IMR-90 (cell line): ENCODE results near the gene NHSL2. TPM values are rescaled to one million over a fixed set of nuclear protein-coding genes. Genes with fewer than 3 reads are reported as not detected.

Source experiments
- ATAC-seq: fragments of 200-7000 bp; cut with Tn5 transposase; 2 replicates; pipeline ENCODE4 v1.9.1; 2020; ENCODE audit warnings: low read depth, mild to moderate bottlenecking, moderate library complexity
- BruUV-seq: library from RNA; stranded (reverse); fragments of 400-500 nt; replicated peaks from 2 replicates; lab custom pipeline; 2021; lab: Mats Ljungman, UMichigan
- CTCF ChIA-PET: fragments of 300-600 bp; formaldehyde crosslinking; extraction: SDS; loops from one replicate; lab custom pipeline; 2021; ENCODE audit warnings: antibody characterized with exemption; lab: Yijun Ruan, JAX
- POLR2A ChIA-PET: fragments of 300-600 bp; sonication (Branson Sonifier 250); formaldehyde crosslinking; loops from one replicate; lab custom pipeline; 2022; ENCODE audit warnings: antibody characterized with exemption; ENCODE audit not compliant: unreplicated experiment; lab: Charles Lee
- DNase-seq: peaks from one replicate; pipeline ENCODE4 v3.0.0; 2013
- H2AFZ ChIP-seq: replicated peaks from 2 replicates; pipeline ENCODE3; 2013; ENCODE audit warnings: low read length, mild to moderate bottlenecking; ENCODE audit not compliant: poor library complexity
- H2AK5ac ChIP-seq: 2 replicates; pipeline ENCODE4 v1.6.1; 2013; ENCODE audit warnings: low read depth, low read length, inconsistent platforms
- H2AK9ac ChIP-seq: replicated peaks from 2 replicates; pipeline ENCODE3; 2013; ENCODE audit warnings: mild to moderate bottlenecking, low read depth, low read length, moderate library complexity; ENCODE audit not compliant: poor library complexity
- H2BK120ac ChIP-seq: 2 replicates; pipeline ENCODE4 v1.6.1; 2013; ENCODE audit warnings: low read depth, low read length, inconsistent platforms
- H2BK15ac ChIP-seq: 3 replicates; pipeline ENCODE4 v1.6.1; 2013; ENCODE audit warnings: low read depth, low read length, inconsistent platforms
- H2BK20ac ChIP-seq: 2 replicates; pipeline ENCODE4 v1.6.1; 2013; ENCODE audit warnings: low read depth, mild to moderate bottlenecking, inconsistent platforms, low read length, moderate library complexity
- H2BK5ac ChIP-seq: 2 replicates; pipeline ENCODE4 v1.6.1; 2013; ENCODE audit warnings: mild to moderate bottlenecking, low read depth, low read length, inconsistent platforms; ENCODE audit not compliant: poor library complexity, severe bottlenecking
- H3K14ac ChIP-seq: replicated peaks from 2 replicates; pipeline ENCODE4 v1.6.1; 2013; ENCODE audit warnings: low read depth, low read length, inconsistent platforms
- H3K18ac ChIP-seq: 2 replicates; pipeline ENCODE4 v1.6.1; 2013; ENCODE audit warnings: low read depth, low read length, control low read depth
- H3K23ac ChIP-seq: 2 replicates; pipeline ENCODE4 v1.6.1; 2013; ENCODE audit warnings: low read depth, low read length, inconsistent platforms
- H3K27ac ChIP-seq: 2 replicates; pipeline ENCODE4 v1.5.1; 2013; ENCODE audit warnings: mild to moderate bottlenecking, control low read depth, low read length; ENCODE audit not compliant: insufficient read depth
- H3K27me3 ChIP-seq: 2 replicates; pipeline ENCODE4 v1.6.1; 2013; ENCODE audit warnings: low read length; ENCODE audit not compliant: control insufficient read depth, insufficient read depth
- H3K36me3 ChIP-seq: 2 replicates; pipeline ENCODE4 v1.6.1; 2013; ENCODE audit warnings: low read length, mixed read lengths; ENCODE audit not compliant: control insufficient read depth, insufficient read depth
- H3K4ac ChIP-seq: 2 replicates; pipeline ENCODE4 v1.6.1; 2013; ENCODE audit warnings: low read depth, low read length, inconsistent platforms
- H3K4me1 ChIP-seq: 2 replicates; pipeline ENCODE4 v1.6.1; 2013; ENCODE audit warnings: low read length, mixed read lengths; ENCODE audit not compliant: control insufficient read depth, insufficient read depth
- H3K4me2 ChIP-seq: 2 replicates; pipeline ENCODE4 v1.6.1; 2013; ENCODE audit warnings: low read depth, mild to moderate bottlenecking, control low read depth, low read length, moderate library complexity
- H3K4me3 ChIP-seq: 2 replicates; pipeline ENCODE4 v1.5.1; 2013; ENCODE audit warnings: low read depth, mild to moderate bottlenecking, control low read depth, low read length, moderate library complexity; ENCODE audit not compliant: insufficient read depth
- H3K56ac ChIP-seq: 2 replicates; pipeline ENCODE4 v1.6.1; 2013; ENCODE audit warnings: low read length, inconsistent platforms; ENCODE audit not compliant: insufficient read depth; ENCODE audit errors: extremely low read depth
- H3K79me1 ChIP-seq, 2 experiments: 2 replicates each; pipeline ENCODE4 v1.6.1; 2013; ENCODE audit warnings: low read length in 2 of 2, inconsistent platforms in 1 of 2, low read depth in 1 of 2
- H3K9ac ChIP-seq: 2 replicates; pipeline ENCODE4 v1.6.1; 2013; ENCODE audit warnings: low read depth, low read length, control low read depth
- H3K9me1 ChIP-seq: 2 replicates; pipeline ENCODE4 v1.6.1; 2013; ENCODE audit warnings: low read length, inconsistent platforms; ENCODE audit not compliant: insufficient read depth
- H3K9me3 ChIP-seq: 2 replicates; pipeline ENCODE4 v1.6.1; 2013; ENCODE audit warnings: low read length; ENCODE audit not compliant: control insufficient read depth, insufficient read depth
- H4K20me1 ChIP-seq: 2 replicates; pipeline ENCODE4 v1.6.1; 2013; ENCODE audit warnings: low read length, inconsistent platforms; ENCODE audit not compliant: insufficient read depth
- H4K5ac ChIP-seq: 2 replicates; pipeline ENCODE4 v1.6.1; 2013; ENCODE audit warnings: mild to moderate bottlenecking, low read depth, low read length, control low read depth
- H4K8ac ChIP-seq, 2 experiments: 2 replicates each; pipeline ENCODE4 v1.6.1; 2013; ENCODE audit warnings: low read depth in 2 of 2, low read length in 2 of 2, control low read depth in 1 of 2, inconsistent platforms in 1 of 2
- H4K91ac ChIP-seq: 2 replicates; pipeline ENCODE4 v1.6.1; 2013; ENCODE audit warnings: low read depth, low read length, inconsistent platforms; ENCODE audit not compliant: insufficient read depth
- CHD1 ChIP-seq: IDR thresholded peaks from 2 replicates; pipeline ENCODE4 v1.6.1; 2012; ENCODE audit warnings: low read depth, low read length, improper control_type of control experiment
- MAZ ChIP-seq: IDR thresholded peaks from 2 replicates; pipeline ENCODE4 v1.6.1; 2012; ENCODE audit warnings: low read depth, mild to moderate bottlenecking, low read length, improper control_type of control experiment, moderate library complexity, borderline replicate concordance
- MXI1 ChIP-seq: IDR thresholded peaks from 2 replicates; pipeline ENCODE4 v1.6.1; 2012; ENCODE audit warnings: low read depth, mild to moderate bottlenecking, low read length, moderate library complexity, borderline replicate concordance
- NFE2L2 ChIP-seq: fragments of 150-350 bp; IDR thresholded peaks from 2 replicates; pipeline ENCODE4 v1.6.1; 2016; ENCODE audit warnings: low read depth, mild to moderate bottlenecking, low read length
- POLR2A ChIP-seq: IDR thresholded peaks from 2 replicates; pipeline ENCODE4 v1.6.1; 2012; ENCODE audit warnings: mild to moderate bottlenecking, low read depth, low read length
- RFX5 ChIP-seq: IDR thresholded peaks from 2 replicates; pipeline ENCODE4 v1.8.0; 2012; ENCODE audit warnings: low read depth, mild to moderate bottlenecking, low read length, moderate library complexity
- WGBS, 2 experiments: methylation state at CpG; one replicate each; pipeline versions ENCODE4 v1.1.5 to v1.1.7; 2013; ENCODE audit warnings: missing lambda C conversion rate in 2 of 2; ENCODE audit not compliant: insufficient read length in 1 of 2; ENCODE audit errors: extremely low coverage in 2 of 2; 5-methylcytosine and 5-hydroxymethylcytosine counted together
- dilution Hi-C: fragments of 300-500 bp; cut with HindIII; formaldehyde crosslinking; loops from one replicate; pipeline ENCODE4 v1.14.3; 2018; ENCODE audit warnings: low sequenced_read_pairs; ENCODE audit not compliant: unreplicated experiment
- in situ Hi-C: fragments of 300-500 bp; cut with MboI; formaldehyde crosslinking; loops from 3 replicates; pipeline ENCODE4 v1.14.3; 2019; ENCODE audit warnings: low sequenced_read_pairs, inconsistent platforms, mixed read lengths
- intact Hi-C: fragments of 100-400 bp; cut with micrococcal nuclease; formaldehyde crosslinking; loops from 2 replicates; pipeline ENCODE4 v1.10.0; 2022
- polyA plus RNA-seq, 3 experiments: library from polyadenylated mRNA; depleted of rRNA; stranded (reverse); fragments of >200 nt; gene quantifications; 2 replicates each; pipeline ENCODE4 v1.2.3, GENCODE V29; 2012; ENCODE audit warnings: low replicate concordance in 1 of 3
- total RNA-seq: library from RNA; depleted of rRNA; stranded (reverse); fragments of >200 nt; gene quantifications from 2 replicates; pipeline ENCODE4 v1.2.3, GENCODE V29; 2012

The NHSL2 gene
- total and polyA plus RNA-seq, 2 of the 4 experiments (the other 2 are of a cell fraction), result 0.72 to 0.75 TPM

GRCh38 chrX:71941145-71941544, 30.5 kb downstream of the NHSL2 start:
- Histone ChIP-seq H2BK20ac (no peak overlapping the region), H3K36me3 (no peaks in the 10 kb centered on the region), H4K5ac (no peak overlapping the region), H3K27ac (no peak overlapping the region), H2BK120ac (no peak overlapping the region), H3K9me1 (no peaks in the 10 kb centered on the region), H3K4me2 (no peak overlapping the region), H2BK5ac (no peak overlapping the region), H3K4me3 (no peak overlapping the region), H3K9me3 (no peaks in the 10 kb centered on the region), H4K91ac (no peak overlapping the region), H3K4me1 (peaks cover 2% of the 10 kb centered on the region; the same call in 1 of the 2 replicates), H3K56ac (no peak overlapping the region), H3K9ac (no peak overlapping the region), H2BK15ac (no peak overlapping the region), H2AK9ac (no peak overlapping the region), H2AK5ac (no peak overlapping the region), H3K4ac (no peak overlapping the region), H3K18ac (no peak overlapping the region), H3K79me1 (no peaks in the 10 kb centered on the region), H2AFZ (no peak overlapping the region), H3K27me3 (peaks cover 36% of the 10 kb centered on the region), H3K23ac (no peak overlapping the region), H3K14ac (no peak overlapping the region), H4K20me1 (no peaks in the 10 kb centered on the region; the same call in 1 of the 2 replicates), H4K8ac (no peak overlapping the region)
- TF ChIP-seq MXI1 (no peak), CHD1 (no peak), NFE2L2 (no peak), MAZ (no peak), POLR2A (no peak), RFX5 (no peak)
- DNase-seq (peak; percentile 49), ATAC-seq (no peak)
- dilution Hi-C loops (no loop called here), intact Hi-C loops (no loop called here), in situ Hi-C loops (no loop called here)
- no TSS peak for BruUV-seq
- no CpG with 5 or more reads among the region's 1 CpG for WGBS, 2 experiments
- ChIA-PET POLR2A (no interaction called here), CTCF (no interaction called here)
